ENCODE results near the gene DOK6.

GRCh38 chr18:69484699-69485396 lies 84.2 kb downstream of the DOK6 start:
- TF ChIP-seq CTCF (IDR thresholded peaks at IDR 0.05) (no peak), POLR2A (IDR thresholded peaks at IDR 0.05) (no peak)
